NCI-H146 treated with DMSO at 0.1 percent for 48 hours (cell line): ENCODE measurements around the gene SLIT3.

Experiments used
- DNase-seq: peaks from one replicate; lab custom pipeline; 2025; ENCODE audit not compliant: unreplicated experiment; lab: John Stamatoyannopoulos, UW

Gene SLIT3

GRCh38 chr5:169178274-169178673 lies 122.7 kb downstream of the SLIT3 start:
- DNase-seq = no peak

DNA sequence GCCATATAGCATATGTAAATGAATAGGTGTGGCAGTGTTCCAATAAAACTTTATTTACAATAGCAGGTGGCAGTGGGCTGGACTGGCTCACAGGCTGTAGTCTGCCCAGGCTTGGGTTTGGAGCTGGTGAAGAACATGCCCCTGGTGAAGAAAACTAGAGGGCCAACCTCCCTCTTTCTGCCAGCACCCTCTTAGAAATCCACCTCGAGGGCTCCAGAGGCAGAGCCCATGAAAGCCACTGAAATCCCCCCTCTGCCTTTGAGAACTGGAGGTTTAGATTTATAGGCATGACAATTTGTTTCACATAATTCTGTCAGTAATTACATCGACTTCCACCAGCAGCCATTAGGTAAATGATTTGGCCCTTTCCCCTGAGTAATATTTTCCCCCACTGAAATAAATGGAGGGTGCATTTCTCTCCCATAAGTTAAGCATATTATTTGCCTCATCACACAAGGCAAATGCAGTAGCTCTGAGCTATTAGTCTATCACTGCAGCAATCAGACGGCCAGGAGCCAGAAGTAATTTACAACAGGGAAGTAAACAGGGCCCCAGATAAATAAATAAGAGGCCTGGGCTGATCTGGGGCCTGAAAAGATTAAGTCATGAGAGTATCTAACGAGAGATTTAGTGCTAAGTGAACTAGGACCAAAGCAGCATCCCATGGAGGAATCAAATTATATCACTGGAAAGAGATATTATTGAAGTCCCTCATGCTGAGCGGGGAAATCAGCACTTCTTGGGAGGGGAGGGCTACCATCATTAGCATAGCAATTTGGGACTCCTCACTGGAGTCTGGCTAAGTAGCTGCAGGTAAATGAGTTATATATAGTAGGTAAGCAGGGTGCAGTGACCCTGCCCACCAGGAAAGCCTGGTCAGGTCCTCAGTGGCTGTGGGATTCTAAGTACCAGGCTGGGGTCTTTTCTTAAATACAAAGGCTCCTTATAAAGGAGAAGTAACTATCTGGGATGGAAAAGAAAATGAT lies 123.9 kb downstream of the SLIT3 start:
- no peak for DNase-seq

GRCh38 chr5:169175733-169176132 lies 125.2 kb downstream of the SLIT3 start:
- no peak for DNase-seq

DNA sequence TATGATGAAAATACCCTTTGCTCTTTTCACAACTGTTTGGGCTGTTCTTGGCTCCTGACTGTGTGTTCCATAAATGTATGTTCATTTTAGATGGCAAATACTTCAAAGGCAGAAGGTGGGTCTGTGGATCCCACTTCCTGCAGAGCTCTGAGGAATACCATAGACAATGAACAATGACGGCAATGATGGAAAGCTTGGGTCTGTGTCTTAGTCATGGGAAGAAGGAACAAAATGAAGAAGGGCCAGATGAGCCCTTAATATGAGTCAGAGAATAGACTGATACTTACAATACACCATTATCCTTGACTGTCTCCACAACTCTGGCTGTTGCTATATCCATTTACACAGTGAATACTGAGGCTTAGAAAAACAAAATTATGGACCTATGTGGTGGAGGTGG lies 126.0 kb downstream of the SLIT3 start:
- DNase-seq = no peak

DNA sequence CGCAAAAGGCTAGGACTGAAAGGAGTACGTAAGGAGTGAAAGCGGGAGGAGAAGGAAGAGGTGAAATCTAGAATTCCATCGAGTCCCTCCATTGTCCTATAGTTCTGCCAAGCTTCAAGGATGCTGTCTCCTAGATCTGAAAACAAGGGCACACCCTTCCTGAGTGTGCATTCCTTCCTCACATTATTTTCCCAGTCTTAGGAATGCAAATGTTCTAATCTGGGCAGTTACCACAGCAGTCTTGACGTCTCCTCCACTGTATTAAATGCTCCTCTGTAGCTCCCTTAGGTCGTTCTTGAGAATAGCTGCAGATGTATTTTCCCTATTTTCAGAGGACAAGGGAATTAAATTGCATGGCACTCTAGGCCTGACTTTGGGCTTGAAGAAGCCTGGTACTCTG lies 127.6 kb downstream of the SLIT3 start:
- no peak for DNase-seq

GRCh38 chr5:169171515-169171914 lies 129.4 kb downstream of the SLIT3 start:
- DNase-seq = no peak

- DNase-seq = no peak
These were observed 131.2 kb downstream of the SLIT3 start for GRCh38 chr5:169169783-169170182.

DNA sequence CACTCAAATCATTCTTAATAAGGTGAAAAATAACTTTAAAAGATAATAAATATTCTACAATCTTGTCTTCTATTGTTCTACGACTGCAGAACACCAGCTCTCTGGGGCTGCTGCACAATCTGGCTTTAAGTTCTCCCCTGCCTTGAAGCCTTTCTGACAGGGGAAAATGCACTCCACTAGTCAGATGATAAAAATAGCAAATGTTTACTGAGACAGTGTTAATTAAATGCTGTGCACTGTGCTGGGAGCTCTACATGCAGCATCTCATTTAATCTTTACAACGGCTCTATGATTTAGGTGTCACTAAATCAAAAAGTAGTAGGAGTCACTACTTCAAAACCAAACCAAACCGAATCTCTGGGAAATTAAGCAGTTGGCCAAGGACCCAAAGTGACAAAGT lies 132.7 kb downstream of the SLIT3 start:
- no peak for DNase-seq

DNA sequence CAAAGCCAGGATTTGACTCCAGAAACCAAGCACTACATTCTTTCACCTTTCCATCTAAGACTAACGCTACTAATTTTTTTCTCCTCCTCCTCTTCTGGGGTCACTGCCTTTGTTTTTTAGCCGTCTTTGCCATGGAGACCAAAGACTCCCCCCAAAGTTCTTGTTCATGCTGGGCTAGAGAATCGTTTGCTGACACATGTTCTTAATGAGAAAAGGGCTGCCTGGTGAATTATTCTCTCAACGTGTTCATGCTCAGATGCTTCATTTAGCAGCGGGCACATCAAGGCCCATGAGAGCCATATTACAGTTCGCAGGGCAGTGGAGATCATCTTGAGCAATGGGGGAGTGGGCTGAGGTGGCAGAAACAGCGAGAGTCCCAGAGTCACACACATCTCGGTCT lies 134.9 kb downstream of the SLIT3 start:
- no peak for DNase-seq

GRCh38 chr5:169165052-169165451 lies 135.9 kb downstream of the SLIT3 start:
- no peak for DNase-seq

DNA sequence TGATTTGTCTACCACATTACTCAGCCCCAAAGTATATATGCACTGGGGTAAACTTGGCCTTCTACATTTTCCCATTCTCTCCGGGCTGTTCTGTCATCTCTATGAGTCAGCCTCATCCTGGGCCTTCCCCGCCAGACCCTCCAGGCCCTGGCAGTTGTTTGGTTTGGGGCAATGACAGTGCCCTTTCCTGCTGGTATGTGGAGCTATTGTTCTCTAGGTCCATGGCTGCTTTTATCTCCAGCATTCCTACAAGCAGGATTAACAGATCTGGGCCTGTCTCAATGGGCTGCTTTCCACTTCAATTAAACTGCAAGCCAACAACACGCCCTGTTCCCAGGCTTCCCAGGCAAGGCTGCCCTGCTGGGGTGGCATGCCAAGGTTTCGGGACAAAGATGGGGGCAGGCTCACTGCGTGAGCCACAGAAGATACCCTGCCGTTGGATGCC lies 136.4 kb downstream of the SLIT3 start:
- no peak for DNase-seq

DNA sequence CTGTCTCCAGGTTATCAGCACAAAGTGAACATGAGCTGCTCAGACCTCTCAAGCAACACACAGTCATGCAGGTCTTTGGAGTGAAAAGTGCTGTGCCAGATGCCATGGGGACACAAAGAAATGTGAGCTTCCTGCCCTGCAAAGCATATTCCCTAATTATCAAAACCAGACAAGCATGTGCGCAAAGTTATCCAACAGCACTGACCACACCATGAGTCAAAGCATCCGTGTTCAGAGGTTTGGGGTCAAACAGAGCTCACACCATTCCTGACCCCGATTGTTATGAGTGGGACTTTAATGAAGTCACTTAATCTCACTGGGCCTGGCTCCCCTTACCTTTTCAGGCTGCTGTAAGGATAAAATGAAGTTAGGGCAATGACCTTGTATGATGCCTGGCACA lies 138.5 kb downstream of the SLIT3 start:
- no peak for DNase-seq

GRCh38 chr5:169161022-169161680 lies 139.8 kb downstream of the SLIT3 start:
- DNase-seq = no peak

DNA sequence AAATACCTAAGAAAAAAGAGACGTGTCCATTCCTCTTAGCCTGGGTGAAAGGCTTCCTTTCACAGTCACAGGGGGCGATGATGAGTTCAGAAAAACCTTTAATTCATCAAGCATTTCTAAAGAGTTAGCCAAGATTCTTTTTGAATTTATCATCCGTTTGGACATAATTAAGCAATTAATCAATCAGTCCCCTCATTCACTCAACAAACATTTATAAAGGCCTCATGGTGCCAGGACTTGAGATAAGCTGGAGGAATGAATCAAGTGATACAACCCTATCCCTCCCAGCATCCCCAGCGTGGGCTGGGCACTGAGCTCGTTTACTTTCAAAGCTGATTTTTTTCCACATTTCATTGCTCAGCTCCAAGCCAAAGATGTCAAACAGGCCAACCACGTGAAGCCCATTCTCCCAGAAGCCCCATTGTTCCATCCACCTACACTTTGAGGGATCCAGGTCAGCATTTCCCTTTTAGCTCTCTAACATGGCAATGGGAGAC lies 140.5 kb downstream of the SLIT3 start:
- DNase-seq = no peak

DNA sequence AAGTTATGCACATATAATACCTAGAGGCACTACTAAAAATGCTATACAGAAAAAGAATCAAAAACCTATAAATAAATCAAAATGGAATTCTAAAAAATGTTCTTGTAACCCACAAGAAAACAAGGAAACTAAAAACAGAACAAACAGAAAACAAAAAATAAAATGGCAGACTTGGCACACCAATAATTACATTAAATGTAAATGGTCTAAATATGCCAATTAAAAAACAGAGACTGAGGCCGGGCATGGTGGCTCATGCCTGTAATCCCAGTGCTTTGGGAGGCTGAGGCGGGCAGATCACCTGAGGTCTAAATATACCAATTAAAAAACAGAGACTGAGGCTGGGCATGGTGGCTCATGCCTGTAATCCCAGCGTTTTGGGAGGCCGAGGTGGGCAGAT lies 142.2 kb downstream of the SLIT3 start:
- DNase-seq = no peak

GRCh38 chr5:169157064-169157463 lies 143.9 kb downstream of the SLIT3 start:
- no peak for DNase-seq

- DNase-seq = no peak
These were observed 146.3 kb downstream of the SLIT3 start for GRCh38 chr5:169154679-169155078.

- DNase-seq = no peak
These were observed 147.5 kb downstream of the SLIT3 start for GRCh38 chr5:169153405-169153804.

- no peak for DNase-seq
These were observed 148.0 kb downstream of the SLIT3 start for GRCh38 chr5:169152946-169153345.

DNA sequence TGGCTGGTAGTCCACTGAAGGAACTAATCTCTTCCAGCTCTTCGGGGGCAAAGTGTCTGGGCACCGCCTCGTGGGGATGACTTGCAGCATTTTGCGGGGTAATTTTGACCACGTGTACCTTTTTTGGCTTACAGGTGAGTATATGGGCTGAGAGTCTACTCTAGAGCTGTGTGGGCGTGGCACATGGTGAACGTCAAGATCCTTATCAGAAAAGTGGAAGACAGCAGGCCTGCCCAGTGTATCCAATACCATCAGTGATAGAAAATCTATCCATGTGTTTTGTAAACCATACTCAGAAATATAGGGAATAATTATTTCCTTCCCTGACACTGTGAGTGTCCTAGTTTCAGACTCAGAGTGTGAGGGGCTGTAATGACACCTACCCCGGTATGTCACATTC lies 148.5 kb downstream of the SLIT3 start:
- DNase-seq = no peak

GRCh38 chr5:169151051-169151805 lies 149.7 kb downstream of the SLIT3 start:
- no peak for DNase-seq
